ENCODE measurements around the gene PRR20E.
"Not testable (repeated sequence)": the region's sequence is repeated elsewhere in the genome, so short reads cannot be mapped to it uniquely, and the experiment has no call there.

PRR20E gene

GRCh38 chr13:57166897-57167296 lies at the start of gene PRR20E:
Gene PRR20E, plus strand, starts transcription at chr13:57167197. Its CDS starts 387 bp downstream, at chr13:57167584.
- DNase-seq (ENCODE audit: low read depth): not testable (repeated sequence)

DNA sequence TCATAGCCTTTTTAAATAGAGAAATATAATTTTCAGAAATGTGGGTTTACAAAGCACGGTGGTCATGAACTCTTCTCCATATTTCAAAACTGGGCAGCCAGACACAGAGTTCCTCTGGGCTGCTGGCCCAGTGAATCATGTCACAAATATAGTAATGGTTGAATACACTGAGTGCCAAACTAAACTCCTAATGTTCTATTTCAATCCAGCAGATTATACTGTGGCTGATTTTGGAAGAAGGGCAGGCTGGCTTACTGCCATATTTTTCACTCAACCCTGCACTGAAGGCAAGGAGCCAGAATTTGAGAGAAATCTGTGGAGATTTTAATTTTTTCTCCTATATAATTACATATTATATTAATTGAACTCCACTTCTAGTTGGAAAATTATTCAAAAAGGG lies 43.3 kb upstream of the PRR20E start:
- no peak for DNase-seq (ENCODE audit: low read depth)

GRCh38 chr13:57128909-57129308 lies 38.1 kb upstream of the PRR20E start:
- no peak for DNase-seq (ENCODE audit: low read depth)

- no peak for DNase-seq (ENCODE audit: low read depth)
Measured at GRCh38 chr13:57136093-57136492, 30.9 kb upstream of the PRR20E start.

- no peak for DNase-seq (ENCODE audit: low read depth)
Measured at GRCh38 chr13:57137585-57137984, 29.4 kb upstream of the PRR20E start.

DNA sequence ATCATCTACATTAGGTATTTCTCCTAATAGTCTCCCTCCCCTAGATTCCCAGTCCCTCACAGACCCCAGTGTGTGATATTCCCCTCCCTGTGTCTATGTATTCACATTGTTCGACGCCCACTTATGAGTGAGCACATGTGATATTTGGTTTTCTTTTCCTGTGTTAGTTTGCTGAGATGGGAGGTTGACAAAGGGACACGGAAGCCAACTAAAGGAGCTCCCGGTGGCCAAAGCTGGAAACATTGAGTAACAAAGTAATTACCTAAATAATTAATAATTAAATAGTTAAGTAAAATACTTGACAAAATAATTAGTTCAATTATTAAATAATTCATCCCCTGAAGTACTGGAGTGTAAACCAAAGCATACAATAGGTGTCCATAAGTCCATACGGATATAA lies 28.0 kb upstream of the PRR20E start:
- no peak for DNase-seq (ENCODE audit: low read depth)

- not testable (repeated sequence) for DNase-seq (ENCODE audit: low read depth)
Measured at GRCh38 chr13:57139781-57140180, 27.2 kb upstream of the PRR20E start.

DNA sequence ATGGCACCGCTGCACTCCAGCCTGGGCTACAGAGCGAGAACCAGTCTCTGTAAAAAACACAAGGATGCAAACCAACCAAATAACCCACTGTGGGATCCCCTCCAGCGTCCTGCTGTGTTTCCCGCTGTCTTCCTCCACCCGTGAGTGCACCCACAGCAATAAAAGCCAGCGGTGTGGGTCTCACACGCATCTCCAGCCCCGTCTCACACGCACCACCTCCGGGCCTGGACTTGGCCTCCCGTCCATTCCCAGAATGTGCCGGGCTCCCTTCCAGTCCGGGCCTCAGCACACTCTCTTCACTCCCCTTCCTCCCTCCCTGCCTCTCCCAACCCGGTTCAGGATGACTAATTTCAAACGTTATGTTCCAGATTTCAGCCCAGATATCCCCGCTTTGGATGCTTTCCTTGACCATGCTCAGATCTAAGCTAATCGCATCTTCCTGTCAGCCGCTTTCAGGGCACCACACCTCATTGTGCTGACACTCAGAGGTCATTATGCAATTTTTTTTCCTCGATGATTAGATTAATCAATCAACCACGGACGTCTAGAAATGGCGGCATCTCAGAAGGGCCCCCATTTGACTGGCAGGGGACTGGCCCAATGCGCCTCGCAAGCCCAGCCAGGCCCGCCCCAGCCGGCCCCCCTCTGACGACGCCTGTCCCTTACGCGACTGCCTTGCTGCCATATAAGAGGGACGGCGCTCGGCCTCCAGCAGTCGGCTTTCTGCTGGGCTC lies 26.6 kb upstream of the PRR20E start, which contains the start of gene PRR20A:
PRR20A (plus strand) TSS at position 684 of the 734 bp plus-strand sequence. CDS start 387 bp downstream, outside the sequence.
- DNase-seq (ENCODE audit: low read depth): not testable (repeated sequence)

GRCh38 chr13:57147188-57147587 lies 19.8 kb upstream of the PRR20E start, which contains the start of gene PRR20B:
Gene PRR20B, plus strand, starts transcription at chr13:57147488. Its CDS starts 387 bp downstream, at chr13:57147875.
- not testable (repeated sequence) for DNase-seq (ENCODE audit: low read depth)

GRCh38 chr13:57148106-57148505 lies 18.9 kb upstream of the PRR20E start:
- not testable (repeated sequence) for DNase-seq (ENCODE audit: low read depth)

DNA sequence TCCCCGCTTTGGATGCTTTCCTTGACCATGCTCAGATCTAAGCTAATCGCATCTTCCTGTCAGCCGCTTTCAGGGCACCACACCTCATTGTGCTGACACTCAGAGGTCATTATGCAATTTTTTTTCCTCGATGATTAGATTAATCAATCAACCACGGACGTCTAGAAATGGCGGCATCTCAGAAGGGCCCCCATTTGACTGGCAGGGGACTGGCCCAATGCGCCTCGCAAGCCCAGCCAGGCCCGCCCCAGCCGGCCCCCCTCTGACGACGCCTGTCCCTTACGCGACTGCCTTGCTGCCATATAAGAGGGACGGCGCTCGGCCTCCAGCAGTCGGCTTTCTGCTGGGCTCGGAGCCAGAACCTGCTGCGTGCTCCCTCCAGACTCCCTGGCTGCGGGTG lies 13.2 kb upstream of the PRR20E start, which contains the start of gene PRR20C:
PRR20C (plus strand) TSS at position 301 of the 400 bp plus-strand sequence. CDS start 387 bp downstream, outside the sequence.
- not testable (repeated sequence) for DNase-seq (ENCODE audit: low read depth)

DNA sequence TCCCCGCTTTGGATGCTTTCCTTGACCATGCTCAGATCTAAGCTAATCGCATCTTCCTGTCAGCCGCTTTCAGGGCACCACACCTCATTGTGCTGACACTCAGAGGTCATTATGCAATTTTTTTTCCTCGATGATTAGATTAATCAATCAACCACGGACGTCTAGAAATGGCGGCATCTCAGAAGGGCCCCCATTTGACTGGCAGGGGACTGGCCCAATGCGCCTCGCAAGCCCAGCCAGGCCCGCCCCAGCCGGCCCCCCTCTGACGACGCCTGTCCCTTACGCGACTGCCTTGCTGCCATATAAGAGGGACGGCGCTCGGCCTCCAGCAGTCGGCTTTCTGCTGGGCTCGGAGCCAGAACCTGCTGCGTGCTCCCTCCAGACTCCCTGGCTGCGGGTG lies 6.7 kb upstream of the PRR20E start, which contains the start of gene PRR20D:
PRR20D (plus strand) TSS at position 301 of the 400 bp plus-strand sequence. CDS start 387 bp downstream, outside the sequence.
- not testable (repeated sequence) for DNase-seq (ENCODE audit: low read depth)

DNA sequence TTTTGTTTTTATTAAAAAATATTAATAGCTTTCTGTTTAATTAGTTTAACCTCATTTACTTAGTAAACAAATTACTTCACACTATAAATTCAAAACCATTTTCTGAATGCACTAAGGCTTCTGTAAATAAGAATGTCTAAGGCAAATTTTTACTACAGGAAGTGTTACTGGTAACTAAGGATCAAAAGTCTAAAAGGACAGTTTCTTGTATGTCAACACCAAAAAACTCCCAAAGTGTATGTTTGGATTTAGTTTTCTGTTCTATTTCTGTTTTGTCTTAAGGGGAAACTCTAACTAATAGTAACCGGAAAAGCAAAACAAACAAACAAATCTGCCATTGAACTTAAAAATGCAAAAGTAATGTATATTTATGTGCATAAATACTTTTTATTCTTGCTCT lies 24.7 kb downstream of the PRR20E start:
- DNase-seq (ENCODE audit: low read depth): no peak

DNA sequence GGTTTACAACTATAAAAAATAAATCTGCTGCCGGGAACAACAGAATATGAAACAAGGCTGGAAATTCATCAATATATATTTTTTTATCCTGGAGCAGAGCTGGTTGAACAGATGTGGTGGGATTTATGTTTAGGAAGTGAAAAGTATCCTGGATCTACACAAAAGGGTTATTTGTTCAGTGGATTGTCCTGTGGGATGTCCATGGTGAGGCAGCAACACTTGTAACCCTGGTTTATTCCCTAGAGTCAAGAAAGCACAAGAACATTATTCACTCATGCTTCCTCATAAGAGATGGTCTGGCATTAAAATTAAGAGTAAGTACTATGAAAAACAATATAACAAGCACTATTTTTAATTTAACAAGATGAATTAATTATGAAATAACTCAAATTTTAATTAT lies 46.0 kb downstream of the PRR20E start:
- no peak for DNase-seq (ENCODE audit: low read depth)
